Measurements from ENCODE around the gene MRPL57. TPM values are rescaled to one million over a fixed set of nuclear protein-coding genes. Genes with fewer than 3 reads are reported as not detected.

The MRPL57 gene
- total RNA-seq, 1 donor from 2014 or later: 31.9 TPM

GRCh38 chr13:21225082-21225481 is 48.6 kb downstream of the MRPL57 start:
- no peaks in the 10 kb centered on the region for H3K36me3 ChIP-seq
- H3K27ac ChIP-seq: no peak overlapping the region
- no peak for TF ChIP-seq POLR2A (IDR thresholded peaks at IDR 0.05)
- no peak for TF ChIP-seq POLR2AphosphoS5 (IDR thresholded peaks at IDR 0.05; ENCODE audit: insufficient read depth in 1 of 2, low read depth in 1 of 2)
- TF ChIP-seq, protein P1, sequence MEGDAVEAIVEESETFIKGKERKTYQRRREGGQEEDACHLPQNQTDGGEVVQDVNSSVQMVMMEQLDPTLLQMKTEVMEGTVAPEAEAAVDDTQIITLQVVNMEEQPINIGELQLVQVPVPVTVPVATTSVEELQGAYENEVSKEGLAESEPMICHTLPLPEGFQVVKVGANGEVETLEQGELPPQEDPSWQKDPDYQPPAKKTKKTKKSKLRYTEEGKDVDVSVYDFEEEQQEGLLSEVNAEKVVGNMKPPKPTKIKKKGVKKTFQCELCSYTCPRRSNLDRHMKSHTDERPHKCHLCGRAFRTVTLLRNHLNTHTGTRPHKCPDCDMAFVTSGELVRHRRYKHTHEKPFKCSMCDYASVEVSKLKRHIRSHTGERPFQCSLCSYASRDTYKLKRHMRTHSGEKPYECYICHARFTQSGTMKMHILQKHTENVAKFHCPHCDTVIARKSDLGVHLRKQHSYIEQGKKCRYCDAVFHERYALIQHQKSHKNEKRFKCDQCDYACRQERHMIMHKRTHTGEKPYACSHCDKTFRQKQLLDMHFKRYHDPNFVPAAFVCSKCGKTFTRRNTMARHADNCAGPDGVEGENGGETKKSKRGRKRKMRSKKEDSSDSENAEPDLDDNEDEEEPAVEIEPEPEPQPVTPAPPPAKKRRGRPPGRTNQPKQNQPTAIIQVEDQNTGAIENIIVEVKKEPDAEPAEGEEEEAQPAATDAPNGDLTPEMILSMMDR (IDR thresholded peaks at IDR 0.05): no peak
- no peaks in the 10 kb centered on the region for H3K4me1 ChIP-seq
- H3K4me3 ChIP-seq: no peak overlapping the region
- DNase-seq (ENCODE audit: extremely low spot score in 2 of 2): no peak
- H3K27me3 ChIP-seq: no peaks in the 10 kb centered on the region
- no peaks in the 10 kb centered on the region for H3K9me3 ChIP-seq
- intact Hi-C loops (cut with DNase I): no loop called here

DNA sequence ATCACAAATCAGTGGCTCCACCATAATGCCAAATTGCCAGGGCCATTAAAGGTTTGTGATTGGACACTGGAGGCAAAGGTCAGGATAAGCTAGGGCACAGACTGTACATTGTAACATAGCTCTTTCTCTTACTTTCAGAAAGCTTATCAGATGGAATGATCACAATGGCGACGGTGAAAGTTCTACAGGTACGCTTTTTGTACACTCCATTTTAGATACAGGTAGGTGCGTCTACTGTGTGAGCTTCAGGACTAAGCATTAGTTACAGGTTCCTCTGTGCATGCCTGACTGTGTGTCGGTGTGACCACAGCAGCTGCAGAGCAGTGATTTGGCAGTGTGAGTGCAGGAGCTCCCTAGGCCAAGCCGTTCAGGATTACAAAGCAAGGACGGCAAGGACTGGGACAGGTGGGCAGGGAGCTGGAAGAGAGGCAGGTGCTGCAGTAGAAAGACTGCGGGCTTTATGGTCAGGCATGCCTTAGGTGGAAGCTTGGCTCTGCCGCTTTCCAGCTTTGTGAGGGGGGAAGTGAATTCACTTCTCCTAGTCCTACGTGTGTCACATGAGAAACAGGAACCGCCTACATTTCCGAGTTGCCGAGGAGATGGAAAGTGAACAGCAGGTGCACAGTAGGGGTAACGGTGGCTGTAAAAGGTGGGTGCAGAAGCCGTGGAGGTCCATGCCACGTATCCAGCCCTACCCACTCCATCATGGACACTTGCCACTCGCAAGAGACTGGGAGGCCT is 49.6 kb downstream of the MRPL57 start:
- Histone ChIP-seq H3K4me1 (no peaks in the 10 kb centered on the region), H3K36me3 (no peaks in the 10 kb centered on the region), H3K9me3 (no peaks in the 10 kb centered on the region), H3K4me3 (no peak overlapping the region), H3K27me3 (no peaks in the 10 kb centered on the region), H3K27ac (no peak overlapping the region)
- DNase-seq (ENCODE audit: extremely low spot score in 2 of 2): no peak
- TF ChIP-seq POLR2AphosphoS5 (IDR thresholded peaks at IDR 0.05; ENCODE audit: insufficient read depth in 1 of 2, low read depth in 1 of 2): no peak
- TF ChIP-seq, protein P1 (IDR thresholded peaks at IDR 0.05): no peak
- TF ChIP-seq POLR2A (IDR thresholded peaks at IDR 0.05): no peak
- intact Hi-C loops (cut with DNase I): no loop called here

DNA sequence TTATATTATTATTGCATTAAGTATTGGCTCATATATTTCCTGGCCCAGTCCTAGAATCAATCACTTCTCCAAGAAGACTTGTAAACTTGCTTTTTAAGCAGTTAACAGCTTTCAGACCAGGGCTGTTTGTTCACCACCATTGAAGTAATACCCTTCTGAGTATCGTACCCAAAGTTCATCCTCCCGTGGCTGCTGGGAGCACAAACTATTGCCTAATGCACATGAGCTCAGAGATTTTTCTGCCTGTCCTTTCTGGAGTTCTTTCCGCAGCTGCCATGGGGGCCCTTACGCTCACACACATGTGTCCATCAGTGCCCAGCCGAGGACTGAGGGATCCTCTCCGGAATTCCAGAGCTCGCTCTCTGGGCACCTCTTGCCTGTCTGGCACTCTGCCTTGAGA is 51.5 kb downstream of the MRPL57 start:
- H3K27ac ChIP-seq: no peak overlapping the region
- H3K9me3 ChIP-seq: no peaks in the 10 kb centered on the region
- no peak for TF ChIP-seq POLR2A (IDR thresholded peaks at IDR 0.05)
- no peak for TF ChIP-seq POLR2AphosphoS5 (IDR thresholded peaks at IDR 0.05; ENCODE audit: insufficient read depth in 1 of 2, low read depth in 1 of 2)
- TF ChIP-seq, protein P1 (IDR thresholded peaks at IDR 0.05): no peak
- H3K4me1 ChIP-seq: no peaks in the 10 kb centered on the region
- no peaks in the 10 kb centered on the region for H3K36me3 ChIP-seq
- intact Hi-C loops (cut with DNase I): no loop called here
- H3K4me3 ChIP-seq: no peak overlapping the region
- no peaks in the 10 kb centered on the region for H3K27me3 ChIP-seq
- no peak for DNase-seq (ENCODE audit: extremely low spot score in 2 of 2)

Small RNA genes lying within 50 kb of the gene (small RNA-seq; reads per million reads assigned to genes)
- gene AL158032.1 (not detected), gene RF00086 (not detected)

Other genes starting within 250 kb of the MRPL57 start
- gene LATS2, start 115.1 kb upstream of the MRPL57 start, total RNA-seq: 25.8 TPM
- 33.9 TPM for gene SAP18, start 36.5 kb upstream of the MRPL57 start, total RNA-seq
- gene SKA3, start 106 bp upstream of the MRPL57 start, total RNA-seq: 5.4 TPM

Data from vagina (tissue), 2 donors.